Measurements from ENCODE around the gene IL36G.

The IL36G gene

DNA sequence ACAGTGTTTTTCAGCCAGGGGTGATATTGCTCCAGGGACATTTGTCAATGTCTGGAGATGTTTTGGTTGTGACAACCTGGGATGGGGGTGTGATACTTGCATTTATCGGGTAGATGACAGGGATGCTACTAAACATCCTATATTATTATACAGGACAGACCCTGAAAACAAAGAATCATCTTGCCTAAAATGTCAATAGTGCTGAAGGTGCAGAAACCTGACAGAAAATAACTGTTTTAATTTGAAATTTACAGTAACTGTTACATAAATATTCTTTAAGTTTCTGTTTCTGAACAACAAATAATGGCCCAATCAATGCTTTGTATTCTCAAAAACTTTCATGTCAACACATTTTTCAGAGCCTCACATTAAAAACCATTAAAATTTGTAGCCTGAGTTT, 29.4 kb downstream of the IL36G start:
- DNase-seq (ENCODE audit: extremely low read depth, low read depth): no peak
- TF ChIP-seq, protein P1, sequence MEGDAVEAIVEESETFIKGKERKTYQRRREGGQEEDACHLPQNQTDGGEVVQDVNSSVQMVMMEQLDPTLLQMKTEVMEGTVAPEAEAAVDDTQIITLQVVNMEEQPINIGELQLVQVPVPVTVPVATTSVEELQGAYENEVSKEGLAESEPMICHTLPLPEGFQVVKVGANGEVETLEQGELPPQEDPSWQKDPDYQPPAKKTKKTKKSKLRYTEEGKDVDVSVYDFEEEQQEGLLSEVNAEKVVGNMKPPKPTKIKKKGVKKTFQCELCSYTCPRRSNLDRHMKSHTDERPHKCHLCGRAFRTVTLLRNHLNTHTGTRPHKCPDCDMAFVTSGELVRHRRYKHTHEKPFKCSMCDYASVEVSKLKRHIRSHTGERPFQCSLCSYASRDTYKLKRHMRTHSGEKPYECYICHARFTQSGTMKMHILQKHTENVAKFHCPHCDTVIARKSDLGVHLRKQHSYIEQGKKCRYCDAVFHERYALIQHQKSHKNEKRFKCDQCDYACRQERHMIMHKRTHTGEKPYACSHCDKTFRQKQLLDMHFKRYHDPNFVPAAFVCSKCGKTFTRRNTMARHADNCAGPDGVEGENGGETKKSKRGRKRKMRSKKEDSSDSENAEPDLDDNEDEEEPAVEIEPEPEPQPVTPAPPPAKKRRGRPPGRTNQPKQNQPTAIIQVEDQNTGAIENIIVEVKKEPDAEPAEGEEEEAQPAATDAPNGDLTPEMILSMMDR (IDR thresholded peaks at IDR 0.05; ENCODE audit: low read depth, low read length): no peak

DNA sequence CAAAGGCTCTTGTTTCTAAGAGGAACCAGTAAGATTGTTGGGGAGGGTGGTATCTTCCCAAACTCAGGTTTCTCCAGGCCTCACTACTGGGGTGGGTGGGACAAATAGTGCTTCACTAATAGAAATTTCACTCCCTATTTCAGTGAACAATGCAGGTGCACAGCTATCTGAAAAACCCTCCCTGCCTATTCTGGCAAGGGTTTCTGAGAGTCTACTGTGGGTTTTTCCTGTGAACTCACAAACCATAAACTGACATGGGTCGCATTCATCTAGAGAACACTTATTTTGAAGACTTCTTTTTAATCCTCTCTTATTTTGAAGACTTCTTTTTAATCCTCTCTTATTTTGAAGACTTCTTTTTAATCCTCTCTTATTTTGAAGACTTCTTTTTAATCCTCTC, 31.8 kb downstream of the IL36G start:
- TF ChIP-seq, protein P1 (IDR thresholded peaks at IDR 0.05; ENCODE audit: low read depth, low read length): no peak
- no peak for DNase-seq (ENCODE audit: extremely low read depth, low read depth)

DNA sequence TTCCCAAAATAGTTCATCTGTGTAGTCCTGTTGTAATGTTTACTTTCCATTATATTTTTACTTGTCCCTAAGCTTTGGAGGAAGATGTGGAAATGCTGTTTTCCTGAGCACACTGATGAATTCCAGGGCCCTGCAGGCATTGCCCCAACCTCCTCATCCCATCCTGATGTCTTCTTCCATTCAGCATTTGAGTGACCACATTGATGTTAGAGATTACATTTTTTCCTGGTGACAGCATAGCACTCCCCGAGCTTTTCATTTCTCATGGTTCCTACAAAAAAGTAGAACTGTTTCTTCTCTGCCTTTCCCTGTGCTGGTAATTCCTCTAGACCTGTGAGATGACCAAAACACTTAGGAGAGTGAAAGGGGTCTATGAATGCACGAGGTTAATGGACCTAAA, 32.3 kb downstream of the IL36G start:
- TF ChIP-seq, protein P1 (IDR thresholded peaks at IDR 0.05; ENCODE audit: low read depth, low read length): no peak
- no peak for DNase-seq (ENCODE audit: extremely low read depth, low read depth)

DNA sequence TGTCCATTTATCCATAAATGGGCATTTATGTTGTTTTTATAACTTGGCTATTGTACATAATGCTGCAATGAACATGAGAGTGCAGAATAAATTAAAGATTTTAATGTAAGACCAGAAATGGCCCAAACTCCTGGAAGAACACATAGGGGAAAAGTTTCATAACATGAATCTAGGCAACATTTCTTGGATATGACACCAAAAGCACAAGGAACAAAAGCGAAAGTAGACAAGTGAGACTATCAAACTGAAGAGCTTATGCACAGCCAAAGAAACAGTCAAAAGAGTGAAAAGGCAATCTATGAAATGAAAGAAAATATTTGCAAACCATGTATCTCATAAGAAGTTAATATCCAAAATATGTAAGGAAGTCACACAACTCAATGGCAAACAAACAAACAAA, 33.3 kb downstream of the IL36G start:
- TF ChIP-seq, protein P1 (IDR thresholded peaks at IDR 0.05; ENCODE audit: low read depth, low read length): no peak
- no peak for DNase-seq (ENCODE audit: extremely low read depth, low read depth)

DNA sequence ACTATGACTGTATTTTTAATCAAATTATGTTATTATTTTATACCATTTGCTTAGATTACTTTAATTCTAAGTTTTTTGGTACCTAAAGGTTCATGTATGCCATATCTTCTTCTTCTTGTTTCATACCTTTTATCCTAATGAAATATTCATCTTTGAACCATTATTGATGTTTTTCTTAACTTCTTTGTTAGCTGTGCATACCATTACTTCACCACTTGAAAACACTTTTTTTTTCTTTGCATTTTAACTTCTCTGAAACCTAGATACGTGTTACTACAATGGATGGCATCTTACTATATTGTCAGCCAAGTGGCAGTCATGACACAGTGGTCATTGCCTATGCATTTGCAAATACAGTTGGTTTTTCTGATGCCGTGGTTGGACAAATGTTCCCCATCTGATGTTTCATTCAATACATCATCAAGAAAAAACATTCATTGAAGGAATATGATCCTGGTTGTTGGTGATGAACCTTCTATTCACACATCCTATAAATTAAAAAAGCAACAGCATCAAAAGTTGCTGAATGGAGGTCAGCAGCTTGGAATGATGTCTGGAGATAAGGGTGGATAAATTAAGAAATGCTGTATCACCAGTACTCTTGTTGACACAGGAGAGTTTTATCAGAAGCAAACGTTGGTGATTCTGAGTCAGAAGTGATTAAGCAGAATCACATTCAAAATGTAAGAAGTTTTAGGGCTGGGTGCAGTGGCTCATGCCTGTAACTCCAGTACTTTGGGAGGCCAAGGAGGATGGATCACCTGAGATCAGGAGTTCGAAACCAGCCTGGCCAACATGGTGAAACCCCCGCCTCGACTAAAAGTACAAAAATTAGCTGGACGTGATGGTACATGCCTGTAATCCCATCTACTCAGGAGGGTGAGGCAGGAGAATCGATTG, 34.9 kb downstream of the IL36G start:
- TF ChIP-seq, protein P1 (IDR thresholded peaks at IDR 0.05; ENCODE audit: low read depth, low read length): no peak
- DNase-seq (ENCODE audit: extremely low read depth, low read depth): no peak

DNA sequence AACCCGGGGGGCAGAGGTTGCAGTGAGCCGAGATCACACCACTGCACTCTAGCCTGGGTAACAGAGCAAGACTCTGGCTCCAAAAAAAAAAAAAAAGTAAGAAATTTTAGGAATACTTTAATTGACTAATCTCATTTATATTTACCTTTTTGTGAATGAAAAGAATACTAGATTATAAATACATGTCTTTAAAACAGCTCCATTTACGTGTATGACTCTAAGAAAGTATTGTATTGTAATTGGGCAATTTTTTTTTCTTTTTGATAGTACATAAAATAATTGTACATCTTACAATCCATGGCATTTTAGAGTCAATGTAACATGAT, 35.5 kb downstream of the IL36G start:
- TF ChIP-seq, protein P1 (IDR thresholded peaks at IDR 0.05; ENCODE audit: low read depth, low read length): no peak

DNA sequence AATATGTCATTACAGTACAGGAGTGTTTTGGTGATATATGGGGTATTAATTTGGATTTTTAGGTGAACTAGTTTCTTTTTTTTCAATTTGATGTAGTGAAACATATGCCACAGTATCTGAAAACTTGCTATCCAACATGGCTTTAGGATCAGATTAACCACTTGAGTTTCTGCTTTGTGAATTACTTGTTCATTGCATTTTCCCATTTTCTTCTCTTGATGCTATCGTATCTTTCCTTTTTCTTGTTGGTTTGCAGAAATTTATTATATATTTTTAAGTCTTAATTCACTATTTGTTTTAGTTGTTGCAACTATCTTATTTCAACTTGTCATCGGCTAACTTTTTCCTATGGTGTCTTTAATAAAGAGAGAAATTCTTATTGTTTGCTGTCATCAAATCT, 36.3 kb downstream of the IL36G start:
- TF ChIP-seq, protein P1 (IDR thresholded peaks at IDR 0.05; ENCODE audit: low read depth, low read length): no peak
- no peak for DNase-seq (ENCODE audit: extremely low read depth, low read depth)

More for the DNA sequence above, 35.5 kb downstream of the IL36G start:
- DNase-seq (ENCODE audit: extremely low read depth, low read depth): no peak
